Heart left ventricle (tissue), 13 donors: ENCODE data around the gene DEGS2.
"Not testable (repeated sequence)": the region's sequence is repeated elsewhere in the genome, so short reads cannot be mapped to it uniquely, and the experiment has no call there.

Experiments used
- POLR2A ChIP-seq, 2 donors: fragments of 450-650 bp; IDR thresholded peaks; one replicate each; pipeline ENCODE4 v1.6.1; 2017; ENCODE audit warnings: antibody characterized with exemption in 2 of 2, mild to moderate bottlenecking in 2 of 2, moderate library complexity in 2 of 2
- TF ChIP-seq, protein P1 (sequence below), 12 donors: fragments of 200-600 bp; sonication (generic) in 4 of 12; IDR thresholded peaks; one replicate each; pipeline versions ENCODE4 v1.5.0 to v1.8.0; 2018 to 2022; ENCODE audit warnings: antibody characterized with exemption in 12 of 12, mild to moderate bottlenecking in 5 of 12
- donor health status: ischemic (EF 13 %, LVEDD 7.1; RV severe dilation, severe dysfunction).
- donor health status: DM: no; HTN: yes; CAD: no.
- donor health status: DM: no; HTN: no; CAD: no.
- donor health status: ischemic (EF 25% LVEDD 6.9; RV normal size, moderate dysfunction).
- donor health status: ischemic (EF 25% LVEDD 5.7; RV mildly dilated, moderate dysfunction).
- donor health status: ischemic (EF 35%, LVEDD 5.7; RV mildly dilated, moderate dysfunction).
- donor health status: nonischemic (EF 11% LVEDD 7.7; RV severe dilation, severe dysfunction).
- donor health status: DM: yes; HTN: yes; CAD: no.
- donor health status: PGD.
- donor health status: ischemic (EF 29% LVEDD 5.4; RV normal size, mild dysfunction).
- donor health status: nonischemic (EF 23%, LVEDD 6.1; RV moderate dilation, normal function).

DNA sequence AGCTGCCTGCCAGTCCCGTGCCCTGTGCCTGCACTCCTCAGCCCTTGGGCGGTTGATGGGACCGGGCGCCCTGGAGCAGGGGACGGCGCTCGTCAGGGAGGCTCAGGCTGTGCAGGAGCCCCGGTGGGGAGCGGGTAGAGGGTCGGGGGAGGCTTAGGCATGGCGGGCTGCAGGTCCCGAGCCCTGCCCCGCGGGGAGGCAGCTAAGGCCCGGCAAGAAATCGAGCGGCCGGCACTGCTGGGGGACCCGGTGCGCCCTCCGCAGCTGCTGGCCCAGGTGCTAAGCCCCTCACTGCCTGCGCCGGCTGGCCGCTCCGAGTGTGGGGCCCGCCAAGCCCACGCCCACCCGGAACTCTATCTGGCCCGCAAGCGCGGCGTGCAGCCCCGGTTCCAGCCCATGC is 48.7 kb upstream of the DEGS2 start:
- TF ChIP-seq POLR2A (IDR thresholded peaks at IDR 0.05): not testable (repeated sequence)
- TF ChIP-seq, protein P1, sequence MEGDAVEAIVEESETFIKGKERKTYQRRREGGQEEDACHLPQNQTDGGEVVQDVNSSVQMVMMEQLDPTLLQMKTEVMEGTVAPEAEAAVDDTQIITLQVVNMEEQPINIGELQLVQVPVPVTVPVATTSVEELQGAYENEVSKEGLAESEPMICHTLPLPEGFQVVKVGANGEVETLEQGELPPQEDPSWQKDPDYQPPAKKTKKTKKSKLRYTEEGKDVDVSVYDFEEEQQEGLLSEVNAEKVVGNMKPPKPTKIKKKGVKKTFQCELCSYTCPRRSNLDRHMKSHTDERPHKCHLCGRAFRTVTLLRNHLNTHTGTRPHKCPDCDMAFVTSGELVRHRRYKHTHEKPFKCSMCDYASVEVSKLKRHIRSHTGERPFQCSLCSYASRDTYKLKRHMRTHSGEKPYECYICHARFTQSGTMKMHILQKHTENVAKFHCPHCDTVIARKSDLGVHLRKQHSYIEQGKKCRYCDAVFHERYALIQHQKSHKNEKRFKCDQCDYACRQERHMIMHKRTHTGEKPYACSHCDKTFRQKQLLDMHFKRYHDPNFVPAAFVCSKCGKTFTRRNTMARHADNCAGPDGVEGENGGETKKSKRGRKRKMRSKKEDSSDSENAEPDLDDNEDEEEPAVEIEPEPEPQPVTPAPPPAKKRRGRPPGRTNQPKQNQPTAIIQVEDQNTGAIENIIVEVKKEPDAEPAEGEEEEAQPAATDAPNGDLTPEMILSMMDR (IDR thresholded peaks at IDR 0.05): not testable (repeated sequence)
